T-cell (primary cell): Measurements from ENCODE around the gene TMEM253. TPM values are rescaled to one million over a fixed set of nuclear protein-coding genes. Genes with fewer than 3 reads are reported as not detected.

Experiments
- ATAC-seq, 4 experiments: fragments of 200-7000 bp in 3 of 4; fragments of 150-1000 bp in 1 of 4; cut with Tn5 transposase; replicated peaks in 1 of 4; 1 replicate in 3 of 4; 2 replicates in 1 of 4; pipeline ENCODE4 v1.10.0; 2021; ENCODE audit warnings: moderate library complexity in 3 of 4, mild to moderate bottlenecking in 2 of 4, moderate number of reproducible peaks in 1 of 4
- CTCF ChIA-PET, 2 donors: fragments of 300-600 bp; sonication (Branson Sonifier 250); formaldehyde crosslinking; loops; one replicate each; lab custom pipeline; 2022; ENCODE audit warnings: antibody characterized with exemption in 2 of 2; lab: Charles Lee
- POLR2A ChIA-PET, 2 donors: fragments of 300-600 bp; sonication (Branson Sonifier 250); formaldehyde crosslinking; loops; one replicate each; lab custom pipeline; 2022; ENCODE audit warnings: antibody characterized with exemption in 2 of 2; lab: Charles Lee
- DNase-seq, 35 experiments: peaks; one replicate each; pipeline versions ENCODE4 v3.0.0 to v3.0.0-alpha.2; 2013 to 2023
- H3K27ac ChIP-seq: one replicate; pipeline ENCODE4 v1.5.1; 2013; ENCODE audit warnings: low read length
- H3K27me3 ChIP-seq, 2 experiments: replicated peaks in 1 of 2; 1 replicate in 1 of 2; 2 replicates in 1 of 2; pipeline versions ENCODE4 v1.6.1 to v1.7.0; 2013; ENCODE audit warnings: low read length in 1 of 2, mixed read lengths in 1 of 2; ENCODE audit not compliant: control insufficient read depth in 2 of 2, insufficient read depth in 2 of 2; ENCODE audit errors: extremely low read depth in 1 of 2
- H3K36me3 ChIP-seq, 2 donors: 1 replicate in 1 of 2; 2 replicates in 1 of 2; pipeline versions ENCODE4 v1.6.1 to v1.7.0; 2013; ENCODE audit warnings: low read length in 1 of 2; ENCODE audit not compliant: control insufficient read depth in 2 of 2, insufficient read depth in 1 of 2; ENCODE audit errors: extremely low read depth in 1 of 2
- H3K4me1 ChIP-seq, 2 experiments: 1 replicate in 1 of 2; 2 replicates in 1 of 2; pipeline versions ENCODE4 v1.6.1 to v1.7.0; 2013; ENCODE audit warnings: low read length in 2 of 2, mixed read lengths in 1 of 2; ENCODE audit not compliant: insufficient read depth in 2 of 2, control insufficient read depth in 1 of 2; ENCODE audit errors: extremely low read depth in 1 of 2
- H3K4me3 ChIP-seq, 2 donors: 1 replicate in 1 of 2; 2 replicates in 1 of 2; pipeline versions ENCODE4 v1.5.1 to v1.7.0; 2013; ENCODE audit warnings: mild to moderate bottlenecking in 2 of 2, low read length in 1 of 2, moderate library complexity in 1 of 2; ENCODE audit not compliant: control insufficient read depth in 1 of 2; ENCODE audit errors: extremely low read depth in 1 of 2
- H3K9me3 ChIP-seq: 2 replicates; pipeline ENCODE4 v1.7.0; 2013
- H3K27ac Mint-ChIP-seq, 2 donors: one replicate each; pipeline ENCODE4 v1.8.0; 2020 to 2021; ENCODE audit warnings: mild to moderate bottlenecking in 2 of 2, mixed read lengths in 2 of 2
- H3K27me3 Mint-ChIP-seq, 2 donors: one replicate each; pipeline ENCODE4 v1.8.0; 2021 to 2022; ENCODE audit warnings: mixed read lengths in 2 of 2
- H3K36me3 Mint-ChIP-seq: one replicate; pipeline ENCODE4 v1.8.0; 2021; ENCODE audit warnings: mixed read lengths
- H3K4me1 Mint-ChIP-seq, 3 donors: one replicate each; pipeline ENCODE4 v1.8.0; 2020 to 2022; ENCODE audit warnings: mixed read lengths in 3 of 3, mild to moderate bottlenecking in 1 of 3
- H3K4me3 Mint-ChIP-seq, 3 donors: one replicate each; pipeline ENCODE4 v1.8.0; 2020 to 2022; ENCODE audit warnings: mild to moderate bottlenecking in 3 of 3, mixed read lengths in 3 of 3, moderate library complexity in 3 of 3
- H3K9me3 Mint-ChIP-seq, 3 donors: one replicate each; pipeline ENCODE4 v1.8.0; 2020 to 2022; ENCODE audit warnings: mixed read lengths in 3 of 3
- WGBS: methylation state at CpG from one replicate; pipeline ENCODE4 v1.1.5; 2013; ENCODE audit warnings: missing lambda C conversion rate; ENCODE audit not compliant: insufficient coverage; 5-methylcytosine and 5-hydroxymethylcytosine counted together
- total RNA-seq, 35 experiments: library from RNA in 6 of 35; stranded (reverse) in 6 of 35; fragments of 120-200 nt in 1 of 35; gene quantifications; one replicate each; pipeline versions ENCODE4 v1.2.1 to v1.2.4 and lab custom pipeline; 2013 to 2026

The TMEM253 gene
- total RNA-seq, 5 donors from 2014 or later (not counting 1 experiment from before 2014, with no cell fraction given): 0.49 TPM; not detected in 4

DNA sequence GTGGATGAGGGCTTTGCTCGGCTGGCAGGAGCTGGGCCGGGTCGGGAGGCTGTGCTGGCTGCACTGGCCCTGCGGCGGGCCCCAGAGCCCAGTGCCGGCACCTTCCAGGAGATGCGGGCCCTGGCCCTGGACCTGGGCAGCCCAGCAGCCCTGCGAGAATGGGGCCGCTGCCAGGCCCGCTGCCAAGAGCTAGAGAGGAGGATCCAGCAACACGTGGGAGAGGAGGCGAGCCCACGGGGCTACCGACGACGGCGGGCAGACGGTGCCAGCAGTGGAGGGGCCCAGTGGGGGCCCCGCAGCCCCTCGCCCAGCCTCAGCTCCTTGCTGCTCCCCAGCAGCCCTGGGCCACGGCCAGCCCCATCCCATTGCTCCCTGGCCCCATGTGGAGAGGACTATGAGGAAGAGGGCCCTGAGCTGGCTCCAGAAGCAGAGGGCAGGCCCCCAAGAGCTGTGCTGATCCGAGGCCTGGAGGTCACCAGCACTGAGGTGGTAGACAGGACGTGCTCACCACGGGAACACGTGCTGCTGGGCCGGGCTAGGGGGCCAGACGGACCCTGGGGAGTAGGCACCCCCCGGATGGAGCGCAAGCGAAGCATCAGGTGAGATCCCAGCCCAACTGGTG is 19.2 kb upstream of the TMEM253 start:
- no peaks in the 10 kb centered on the region for H3K9me3 Mint-ChIP-seq
- H3K27me3 Mint-ChIP-seq: peaks cover 1 to 3% of the 10 kb centered on the region in 2 donors
- ChIA-PET CTCF (no interaction called here), POLR2A (no interaction called here)
- ATAC-seq (no peak), DNase-seq (no peak)
- peaks cover 6 to 9% (median 8%) of the 10 kb centered on the region in 3 donors for H3K4me1 Mint-ChIP-seq
- H3K27ac ChIP-seq: no peak overlapping the region
- H3K9me3 ChIP-seq: no peaks in the 10 kb centered on the region
- H3K27me3 ChIP-seq: peaks cover 0 to 5% of the 10 kb centered on the region in 2 experiments
- H3K4me1 ChIP-seq: peaks cover 0 to 1% of the 10 kb centered on the region in 2 experiments
- no peaks in the 10 kb centered on the region for H3K36me3 ChIP-seq
- no peak overlapping the region for H3K4me3 ChIP-seq
- 84% methylated on average over 20 of the region's 30 CpGs for WGBS
- no peak overlapping the region for H3K27ac Mint-ChIP-seq
- H3K4me3 Mint-ChIP-seq: no peak overlapping the region
- no peaks in the 10 kb centered on the region for H3K36me3 Mint-ChIP-seq

DNA sequence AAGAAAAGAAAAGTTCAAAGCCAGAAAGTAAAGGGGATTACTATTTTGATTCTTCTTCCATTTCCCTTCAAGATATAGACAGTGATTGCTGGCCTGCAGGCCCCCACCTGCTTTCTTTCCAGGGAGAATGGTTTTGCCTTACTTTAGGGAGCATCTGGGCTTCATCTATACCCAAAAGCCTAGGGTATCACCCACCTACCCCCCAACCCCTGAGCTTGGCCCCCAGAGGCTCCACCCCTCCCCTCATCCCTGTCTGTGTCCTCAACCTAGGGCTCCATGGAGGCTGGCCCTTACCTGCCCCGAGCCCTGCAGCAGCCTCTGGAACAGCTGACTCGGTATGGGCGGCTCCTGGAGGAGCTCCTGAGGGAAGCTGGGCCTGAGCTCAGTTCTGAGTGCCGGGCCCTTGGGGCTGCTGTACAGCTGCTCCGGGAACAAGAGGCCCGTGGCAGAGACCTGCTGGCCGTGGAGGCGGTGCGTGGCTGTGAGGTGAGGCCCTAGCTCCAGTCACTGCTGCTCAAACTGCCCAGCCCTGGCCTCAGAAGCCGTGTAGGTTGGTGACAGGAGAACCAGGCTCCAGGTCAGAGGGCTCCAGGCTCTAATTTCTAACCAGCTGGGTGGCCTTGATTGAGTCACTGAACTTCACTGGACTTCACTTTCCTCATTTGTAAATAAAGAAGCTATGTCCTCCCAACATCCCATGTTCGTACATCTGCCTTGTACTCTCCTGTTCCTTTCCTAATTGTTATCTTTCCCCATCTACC is 17.1 kb upstream of the TMEM253 start:
- ATAC-seq: no peak
- H3K27ac ChIP-seq: no peak overlapping the region
- H3K4me1 ChIP-seq: peaks cover 3 to 23% of the 10 kb centered on the region in 2 experiments
- Mint-ChIP-seq H3K27me3 (peaks cover under 1 to 3% of the 10 kb centered on the region in 2 donors), H3K4me1 (peaks cover 20 to 26% (median 24%) of the 10 kb centered on the region in 3 donors), H3K36me3 (no peaks in the 10 kb centered on the region), H3K4me3 (no peak overlapping the region), H3K9me3 (no peaks in the 10 kb centered on the region), H3K27ac (no peak overlapping the region)
- no peaks in the 10 kb centered on the region for H3K36me3 ChIP-seq
- POLR2A ChIA-PET: no interaction called here
- H3K9me3 ChIP-seq: no peaks in the 10 kb centered on the region
- 86% methylated on average over 11 of the region's 11 CpGs for WGBS
- no peak for DNase-seq
- no peak overlapping the region for H3K4me3 ChIP-seq
- no peaks in the 10 kb centered on the region for H3K27me3 ChIP-seq
- CTCF ChIA-PET: interaction anchor here in 1 of 2 donors (0.6 to 0.7 kb wide), 2 partner anchors 9 to 16 kb away, joined by 3 to 4 read pairs; no protein-coding TSS in a partner anchor

DNA sequence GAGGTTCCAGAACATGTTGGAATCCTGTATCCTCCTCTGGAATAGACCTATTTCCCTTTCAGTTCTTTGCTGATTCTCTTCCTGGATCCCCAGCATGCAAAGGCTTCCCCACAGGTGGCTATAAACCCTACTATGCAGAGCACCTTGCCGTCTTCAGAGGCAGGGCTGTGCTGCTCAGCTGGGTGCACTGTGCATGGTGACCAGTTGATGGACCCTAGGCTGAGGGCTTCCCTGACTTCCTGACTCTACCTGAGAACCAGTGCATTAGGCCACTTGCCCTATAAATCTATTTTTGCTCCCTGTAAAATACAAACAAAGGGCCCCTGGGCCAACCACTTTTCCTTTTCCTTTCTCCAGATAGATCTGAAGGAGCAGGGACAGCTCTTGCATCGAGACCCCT is 16.5 kb upstream of the TMEM253 start:
- DNase-seq: no peak
- H3K27me3 ChIP-seq: no peaks in the 10 kb centered on the region
- Mint-ChIP-seq H3K4me1 (peaks cover 20 to 30% (median 30%) of the 10 kb centered on the region in 3 donors), H3K27ac (peak overlapping the region in 1 of 2 donors; percentile 3), H3K9me3 (no peaks in the 10 kb centered on the region), H3K4me3 (no peak overlapping the region), H3K27me3 (peaks cover 0 to 3% of the 10 kb centered on the region in 2 donors), H3K36me3 (no peaks in the 10 kb centered on the region)
- no peaks in the 10 kb centered on the region for H3K9me3 ChIP-seq
- peaks cover 3 to 23% of the 10 kb centered on the region in 2 experiments for H3K4me1 ChIP-seq
- POLR2A ChIA-PET: interaction anchor here in 1 of 2 donors (0.6 kb wide), 1 partner anchor 13 kb away, joined by 8 read pairs; no protein-coding TSS in a partner anchor
- CTCF ChIA-PET: interaction anchor here in 1 of 2 donors (0.7 kb wide), 1 partner anchor 10 kb away, joined by 3 read pairs; no protein-coding TSS in a partner anchor
- WGBS: 78% methylated on average over 2 of the region's 2 CpGs
- H3K27ac ChIP-seq: no peak overlapping the region
- no peak for ATAC-seq
- no peaks in the 10 kb centered on the region for H3K36me3 ChIP-seq
- no peak overlapping the region for H3K4me3 ChIP-seq

DNA sequence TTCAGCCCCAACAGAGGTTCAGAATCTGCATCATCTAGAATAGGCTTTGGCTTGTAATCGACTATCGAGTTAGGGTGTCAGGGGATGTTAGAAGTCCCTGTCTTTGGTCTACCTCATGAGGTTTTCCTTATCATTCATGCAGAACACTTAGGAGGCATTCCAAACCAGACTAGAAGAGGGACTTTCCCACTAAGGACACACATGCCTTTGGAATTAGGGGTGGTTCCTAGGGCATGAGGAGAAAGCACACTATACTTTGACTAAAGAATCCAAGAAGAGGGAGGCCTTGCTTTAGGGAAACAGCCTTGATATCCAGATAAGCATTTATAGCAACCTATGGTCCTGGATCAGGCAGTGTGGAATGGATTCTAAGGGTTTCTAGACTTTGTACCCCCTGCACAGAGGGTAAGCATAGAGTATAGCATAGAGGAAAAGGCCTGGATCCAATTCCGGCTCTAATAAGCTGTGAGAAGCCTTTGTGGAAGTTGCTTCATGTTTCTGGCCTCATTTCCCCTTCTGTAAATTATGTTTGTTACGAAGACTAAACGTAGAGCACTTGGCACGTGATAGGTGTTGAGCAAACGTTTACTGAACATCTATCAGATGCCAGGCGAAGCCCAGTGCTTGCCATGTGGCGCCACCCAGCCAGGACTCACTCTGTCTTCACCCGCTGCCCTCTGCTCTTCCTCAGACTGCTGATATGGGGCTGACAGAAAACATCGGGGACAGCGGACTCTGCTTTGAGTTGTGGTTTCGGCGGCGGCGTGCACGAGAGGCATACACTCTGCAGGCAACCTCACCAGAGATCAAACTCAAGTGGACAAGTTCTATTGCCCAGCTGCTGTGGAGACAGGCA is 15.6 kb upstream of the TMEM253 start:
- Histone ChIP-seq H3K4me3 (no peak overlapping the region), H3K27me3 (no peaks in the 10 kb centered on the region), H3K36me3 (no peaks in the 10 kb centered on the region), H3K27ac (no peak overlapping the region), H3K4me1 (peaks cover 3 to 23% of the 10 kb centered on the region in 2 experiments), H3K9me3 (no peaks in the 10 kb centered on the region)
- H3K36me3 Mint-ChIP-seq: no peaks in the 10 kb centered on the region
- DNase-seq (peak in 1 of 35 experiments; percentile 29), ATAC-seq (no peak)
- ChIA-PET CTCF (interaction anchor here in 1 of 2 donors (2.6 kb wide), 1 partner anchor 19 kb away, joined by 11 read pairs; no protein-coding TSS in a partner anchor), POLR2A (no interaction called here)
- H3K9me3 Mint-ChIP-seq: no peaks in the 10 kb centered on the region
- H3K27me3 Mint-ChIP-seq: peaks cover 0 to 1% of the 10 kb centered on the region in 2 donors
- H3K27ac Mint-ChIP-seq: no peak overlapping the region
- H3K4me3 Mint-ChIP-seq: no peak overlapping the region
- H3K4me1 Mint-ChIP-seq: peaks cover 20 to 30% (median 30%) of the 10 kb centered on the region in 3 donors
- WGBS: 85% methylated on average over 15 of the region's 17 CpGs

DNA sequence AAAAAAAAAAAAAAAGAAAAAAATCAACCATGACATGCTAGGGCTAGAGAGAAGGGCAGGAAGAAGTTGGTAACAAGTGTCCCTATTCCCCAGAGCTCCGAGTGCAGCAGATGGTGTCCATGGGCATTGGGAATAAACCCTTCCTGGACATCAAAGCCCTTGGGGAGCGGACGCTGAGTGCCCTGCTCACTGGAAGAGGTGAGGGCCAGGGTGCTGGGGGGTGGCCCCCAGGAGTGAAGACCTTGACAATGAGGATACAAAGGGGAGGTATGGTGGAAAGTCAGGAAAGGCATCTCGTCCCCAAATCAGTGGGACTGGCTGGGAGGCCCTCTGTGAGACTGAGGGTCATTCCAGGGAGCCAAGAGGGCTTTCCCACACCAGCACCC is 14.0 kb upstream of the TMEM253 start:
- DNase-seq (no peak), ATAC-seq (no peak)
- no peaks in the 10 kb centered on the region for H3K36me3 Mint-ChIP-seq
- Histone ChIP-seq H3K9me3 (no peaks in the 10 kb centered on the region), H3K27me3 (no peaks in the 10 kb centered on the region), H3K4me1 (peaks cover 3 to 23% of the 10 kb centered on the region in 2 experiments), H3K27ac (peak overlapping the region; percentile 96), H3K4me3 (no peak overlapping the region), H3K36me3 (peaks cover 0 to 4% of the 10 kb centered on the region in 2 donors)
- ChIA-PET CTCF (interaction anchor here (0.7 to 3.9 kb wide), 11 partner anchors 9 to 744 kb away, joined by 3 to 61 read pairs (median 11); partner anchors contain the start of gene ARHGEF40 (in 1 of the 2)), POLR2A (interaction anchor here (0.8 to 1.5 kb wide), 4 partner anchors 9 to 18 kb away, joined by 3 to 6 read pairs (median 4); no protein-coding TSS in a partner anchor)
- H3K27me3 Mint-ChIP-seq: no peaks in the 10 kb centered on the region
- H3K4me1 Mint-ChIP-seq: peaks cover 22 to 32% (median 30%) of the 10 kb centered on the region in 3 donors
- H3K9me3 Mint-ChIP-seq: no peaks in the 10 kb centered on the region
- H3K4me3 Mint-ChIP-seq: no peak overlapping the region
- 85% methylated on average over 3 of the region's 4 CpGs for WGBS
- H3K27ac Mint-ChIP-seq: peak overlapping the region; percentile 30 to 91
